NCI-H2196 (cell line): Measurements from ENCODE around the gene RAB11FIP4.

Experiments
- DNase-seq: peaks from one replicate; lab custom pipeline; 2025; ENCODE audit not compliant: unreplicated experiment; lab: John Stamatoyannopoulos, UW

RAB11FIP4 gene

GRCh38 chr17:31404028-31404949 lies 12.8 kb downstream of the RAB11FIP4 start:
- no peak for DNase-seq

- no peak for DNase-seq
Measured at GRCh38 chr17:31405890-31406371, 14.5 kb downstream of the RAB11FIP4 start.

GRCh38 chr17:31408586-31408985 lies 17.1 kb downstream of the RAB11FIP4 start:
- no peak for DNase-seq

GRCh38 chr17:31411707-31412285 lies 20.3 kb downstream of the RAB11FIP4 start:
- DNase-seq: no peak

GRCh38 chr17:31412511-31412910 lies 21.0 kb downstream of the RAB11FIP4 start:
- DNase-seq: no peak

- DNase-seq: no peak
Measured at GRCh38 chr17:31413081-31413799, 21.8 kb downstream of the RAB11FIP4 start.

- no peak for DNase-seq
Measured at GRCh38 chr17:31413874-31414549, 22.5 kb downstream of the RAB11FIP4 start.

GRCh38 chr17:31414550-31414918 lies 23.1 kb downstream of the RAB11FIP4 start:
- no peak for DNase-seq

- no peak for DNase-seq
Measured at GRCh38 chr17:31415004-31415454, 23.6 kb downstream of the RAB11FIP4 start.

GRCh38 chr17:31415640-31416502 lies 24.4 kb downstream of the RAB11FIP4 start:
- DNase-seq: no peak

- no peak for DNase-seq
Measured at GRCh38 chr17:31416503-31416923, 25.0 kb downstream of the RAB11FIP4 start.

- no peak for DNase-seq
Measured at GRCh38 chr17:31417051-31417792, 25.7 kb downstream of the RAB11FIP4 start.

- DNase-seq: no peak
Measured at GRCh38 chr17:31418773-31419350, 27.4 kb downstream of the RAB11FIP4 start.

GRCh38 chr17:31422443-31422842 lies 31.0 kb downstream of the RAB11FIP4 start:
- no peak for DNase-seq

GRCh38 chr17:31424944-31425281 lies 33.4 kb downstream of the RAB11FIP4 start:
- no peak for DNase-seq

- no peak for DNase-seq
Measured at GRCh38 chr17:31425282-31426040, 34.0 kb downstream of the RAB11FIP4 start.

- no peak for DNase-seq
Measured at GRCh38 chr17:31427684-31428083, 36.2 kb downstream of the RAB11FIP4 start.

GRCh38 chr17:31428111-31428510 lies 36.6 kb downstream of the RAB11FIP4 start:
- DNase-seq: no peak
